ENCODE results near the gene ASCL4.

Gene ASCL4

DNA sequence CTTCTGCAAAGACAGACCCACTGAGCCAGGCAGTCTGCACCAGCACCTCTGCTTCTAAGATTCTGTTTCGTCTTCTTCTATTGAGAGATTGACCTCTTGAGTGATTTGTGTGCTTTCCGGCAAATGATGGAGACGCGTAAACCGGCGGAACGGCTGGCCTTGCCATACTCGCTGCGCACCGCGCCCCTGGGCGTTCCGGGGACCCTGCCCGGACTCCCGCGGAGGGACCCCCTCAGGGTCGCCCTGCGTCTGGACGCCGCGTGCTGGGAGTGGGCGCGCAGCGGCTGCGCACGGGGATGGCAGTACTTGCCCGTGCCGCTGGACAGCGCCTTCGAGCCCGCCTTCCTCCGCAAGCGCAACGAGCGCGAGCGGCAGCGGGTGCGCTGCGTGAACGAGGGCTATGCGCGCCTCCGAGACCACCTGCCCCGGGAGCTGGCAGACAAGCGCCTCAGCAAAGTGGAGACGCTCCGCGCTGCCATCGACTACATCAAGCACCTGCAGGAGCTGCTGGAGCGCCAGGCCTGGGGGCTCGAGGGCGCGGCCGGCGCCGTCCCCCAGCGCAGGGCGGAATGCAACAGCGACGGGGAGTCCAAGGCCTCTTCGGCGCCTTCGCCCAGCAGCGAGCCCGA is 703 bp downstream of the ASCL4 start:
- no peak for TF ChIP-seq CTCF (IDR thresholded peaks at IDR 0.05; ENCODE audit: control insufficient read depth, insufficient read depth, low read depth, low read length, missing control alignments)
- no peak for DNase-seq (ENCODE audit: low read depth)
- no peak overlapping the region for H3K4me3 ChIP-seq (ENCODE audit: control insufficient read depth, low read depth, low read length)

DNA sequence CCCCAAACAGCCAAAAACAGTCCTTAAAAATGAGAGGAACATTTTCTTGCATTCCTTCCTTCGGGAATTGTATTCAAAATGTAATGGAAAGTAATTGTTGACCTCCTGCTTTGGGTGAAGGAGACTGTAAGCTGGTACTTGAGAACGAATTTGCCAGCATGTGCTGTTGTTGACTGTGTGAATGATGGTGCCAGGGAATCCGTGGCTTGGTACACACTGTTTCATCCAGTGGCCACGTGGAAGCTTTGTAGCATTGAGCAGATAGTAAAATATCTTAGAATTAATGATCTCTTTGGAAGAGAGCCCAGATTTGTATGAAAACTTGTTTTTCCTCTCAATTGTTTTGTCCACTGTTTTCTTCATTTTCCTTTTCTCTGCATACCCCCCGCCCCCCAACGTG is 1.7 kb downstream of the ASCL4 start:
- TF ChIP-seq CTCF (IDR thresholded peaks at IDR 0.05; ENCODE audit: control insufficient read depth, insufficient read depth, low read depth, low read length, missing control alignments): no peak
- H3K4me3 ChIP-seq (ENCODE audit: control insufficient read depth, low read depth, low read length): no peak overlapping the region
- no peak for DNase-seq (ENCODE audit: low read depth)

GRCh38 chr12:107778383-107779025 is 4.0 kb downstream of the ASCL4 start:
- no peak for DNase-seq (ENCODE audit: low read depth)
- no peak for TF ChIP-seq CTCF (IDR thresholded peaks at IDR 0.05; ENCODE audit: control insufficient read depth, insufficient read depth, low read depth, low read length, missing control alignments)
- no peak overlapping the region for H3K4me3 ChIP-seq (ENCODE audit: control insufficient read depth, low read depth, low read length)

- DNase-seq (ENCODE audit: low read depth): no peak
- no peak overlapping the region for H3K4me3 ChIP-seq (ENCODE audit: control insufficient read depth, low read depth, low read length)
- no peak for TF ChIP-seq CTCF (IDR thresholded peaks at IDR 0.05; ENCODE audit: control insufficient read depth, insufficient read depth, low read depth, low read length, missing control alignments)
Measured at GRCh38 chr12:107779077-107779831, 4.8 kb downstream of the ASCL4 start.

DNA sequence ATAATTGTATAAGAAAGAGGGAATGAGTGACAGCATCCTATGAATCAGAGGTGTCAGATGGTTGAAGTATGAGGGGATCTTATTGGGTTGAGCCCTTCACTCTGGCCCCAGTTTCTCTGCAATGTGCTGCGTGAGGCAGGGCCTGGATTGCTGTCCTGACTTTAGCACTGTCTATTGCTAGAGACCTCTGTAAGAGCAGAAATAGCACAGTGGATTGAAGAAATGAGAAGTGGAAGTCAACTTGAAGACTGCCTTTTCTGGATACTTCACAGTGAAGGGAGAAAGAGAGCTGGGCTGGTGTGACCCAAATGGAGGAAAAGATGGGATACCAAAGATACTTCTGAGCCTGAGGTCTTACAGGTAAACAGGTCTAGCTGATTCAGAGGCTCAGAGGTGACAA is 5.8 kb downstream of the ASCL4 start:
- TF ChIP-seq CTCF (IDR thresholded peaks at IDR 0.05; ENCODE audit: control insufficient read depth, insufficient read depth, low read depth, low read length, missing control alignments): no peak
- no peak overlapping the region for H3K4me3 ChIP-seq (ENCODE audit: control insufficient read depth, low read depth, low read length)
- no peak for DNase-seq (ENCODE audit: low read depth)

GRCh38 chr12:107782067-107782466 is 7.6 kb downstream of the ASCL4 start:
- H3K4me3 ChIP-seq (ENCODE audit: control insufficient read depth, low read depth, low read length): no peak overlapping the region
- no peak for DNase-seq (ENCODE audit: low read depth)
- TF ChIP-seq CTCF (IDR thresholded peaks at IDR 0.05; ENCODE audit: control insufficient read depth, insufficient read depth, low read depth, low read length, missing control alignments): no peak
